HepG2 (cell line): ENCODE data around the gene DOP1B.

Source experiments
- ELF4 ChIP-seq: sonication (generic); formaldehyde crosslinking; IDR thresholded peaks from 2 replicates; pipeline ENCODE4 v1.5.0; 2020; ENCODE audit warnings: missing genetic modification reagents, mild to moderate bottlenecking, moderate library complexity, borderline replicate concordance
- HNRNPUL1 ChIP-seq: fragments of 200-400 bp; formaldehyde crosslinking; IDR thresholded peaks from 2 replicates; pipeline ENCODE4 v1.6.1; 2017; ENCODE audit warnings: low read depth, mild to moderate bottlenecking, low read length, moderate library complexity
- MAF1 ChIP-seq: sonication (generic); formaldehyde crosslinking; IDR thresholded peaks from 2 replicates; pipeline ENCODE4 v1.5.0; 2020; ENCODE audit warnings: missing genetic modification reagents, borderline replicate concordance
- TCF7L2 ChIP-seq: IDR thresholded peaks from 2 replicates; pipeline ENCODE4 v1.6.1; 2011; ENCODE audit warnings: mild to moderate bottlenecking, low read depth, low read length, moderate library complexity
- ZNF274 ChIP-seq: sonication (generic); formaldehyde crosslinking; IDR thresholded peaks from 2 replicates; pipeline ENCODE4 v1.5.1; 2020; ENCODE audit warnings: mild to moderate bottlenecking, missing genetic modification reagents

- TF ChIP-seq MAF1 (CRISPR knock-in tag) (no peak), HNRNPUL1 (no peak), TCF7L2 (no peak), ELF4 (no peak), ZNF274 (no peak)
These were observed 41.4 kb upstream of the DOP1B start for GRCh38 chr21:36115138-36115730.
